Ramos (cell line): Measurements from ENCODE around the gene ELAVL3.
"Not testable (repeated sequence)": the region's sequence is repeated elsewhere in the genome, so short reads cannot be mapped to it uniquely, and the experiment has no call there.

Experiments
- in situ Hi-C: fragments of 300-500 bp; cut with MboI; formaldehyde crosslinking; loops from one replicate; pipeline ENCODE4 v1.14.3; 2022; ENCODE audit warnings: low sequenced_read_pairs; ENCODE audit not compliant: unreplicated experiment

The ELAVL3 gene

GRCh38 chr19:11416346-11417052, 64.3 kb downstream of the ELAVL3 start:
- in situ Hi-C loops, result no loop called here

- in situ Hi-C loops, result no loop called here
Measured at GRCh38 chr19:11414544-11414943, 66.3 kb downstream of the ELAVL3 start.

DNA sequence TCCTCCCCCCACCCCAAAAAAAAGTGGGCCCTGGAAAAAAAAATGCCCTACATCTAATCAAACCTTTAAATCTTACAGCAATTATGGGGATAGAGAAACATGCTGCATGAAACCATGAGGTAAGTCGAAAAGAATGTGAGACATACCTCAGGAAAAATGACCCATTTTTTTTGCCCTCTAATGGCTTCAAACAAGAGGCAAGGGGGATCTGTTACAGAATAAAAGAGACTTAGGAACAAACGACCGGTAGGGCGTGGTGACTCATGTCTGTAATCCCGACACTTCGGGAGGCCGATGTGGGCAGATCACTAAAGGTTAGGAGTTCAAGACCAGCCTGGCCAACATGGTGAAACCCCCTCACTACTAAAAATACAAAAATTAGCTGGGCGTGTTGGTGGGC, 70.2 kb downstream of the ELAVL3 start:
- in situ Hi-C loops, result no loop called here

GRCh38 chr19:11408591-11408990, 72.3 kb downstream of the ELAVL3 start:
- in situ Hi-C loops, result no loop called here

GRCh38 chr19:11406703-11407236, 74.1 kb downstream of the ELAVL3 start:
- in situ Hi-C loops, result not testable (repeated sequence)

- in situ Hi-C loops, result no loop called here
Measured at GRCh38 chr19:11405846-11406643, 74.8 kb downstream of the ELAVL3 start.

GRCh38 chr19:11404588-11405222, 76.1 kb downstream of the ELAVL3 start:
- in situ Hi-C loops, result no loop called here

DNA sequence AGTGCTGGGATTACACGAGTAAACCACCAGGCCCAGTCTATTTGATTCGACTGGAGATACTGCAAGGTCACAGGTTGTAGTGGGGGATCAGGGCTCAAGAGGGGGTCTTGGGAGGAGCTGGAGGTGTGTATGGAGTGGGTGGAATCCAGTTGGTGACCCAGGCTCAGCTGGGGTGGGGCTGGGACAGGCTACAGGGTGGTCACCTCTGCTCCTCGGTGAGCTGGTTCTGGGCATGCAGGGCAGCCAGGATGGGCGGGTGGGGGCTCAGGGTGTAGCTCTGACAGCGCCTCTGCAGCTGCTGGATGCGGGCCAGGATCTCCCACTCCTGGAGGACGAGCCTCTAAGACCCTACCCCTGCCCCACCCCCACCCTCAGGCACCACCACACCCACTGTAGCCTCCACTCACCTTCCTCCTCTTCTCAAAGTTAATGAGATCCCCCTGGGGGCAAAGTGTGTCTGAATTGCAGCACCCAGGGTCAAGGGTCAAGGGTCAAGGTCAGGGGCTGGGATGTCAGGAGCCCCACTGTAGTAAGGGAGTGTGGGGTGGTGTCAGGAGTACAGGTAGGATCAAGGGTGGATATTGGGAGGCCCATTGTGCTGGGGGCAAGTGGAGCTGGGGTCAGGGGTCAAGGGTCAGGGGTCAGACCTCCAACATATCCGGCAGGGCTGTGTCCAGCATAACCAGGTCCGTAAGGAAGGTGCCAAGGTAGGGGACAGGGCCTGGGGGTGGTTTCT, 78.9 kb downstream of the ELAVL3 start:
- in situ Hi-C loops, result no loop called here
